Measurements from ENCODE around the gene USP17L24.
"Not testable (repeated sequence)": the region's sequence is repeated elsewhere in the genome, so short reads cannot be mapped to it uniquely, and the experiment has no call there.

USP17L24 gene

DNA sequence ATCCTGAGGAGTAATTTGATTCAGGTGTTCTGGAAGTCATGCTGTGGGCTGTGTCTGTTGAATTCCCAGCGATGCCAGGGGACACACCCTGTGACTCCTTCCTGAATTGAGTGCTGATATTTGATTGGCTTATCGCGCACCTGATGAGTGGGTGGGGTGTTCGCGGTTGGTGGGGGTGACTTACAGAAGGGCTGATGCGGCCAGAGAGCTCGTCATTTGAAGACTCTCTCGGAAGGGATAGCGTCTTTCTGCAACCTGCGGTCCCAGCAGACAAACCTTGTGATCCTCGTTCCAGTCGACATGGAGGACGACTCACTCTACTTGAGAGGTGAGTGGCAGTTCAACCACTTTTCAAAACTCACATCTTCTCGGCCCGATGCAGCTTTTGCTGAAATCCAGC lies at the start of gene USP17L24:
Gene USP17L24 (plus strand): TSS at position 301 of the 400 bp plus-strand sequence. CDS start 0 bp downstream, at position 301.
- DNase-seq: not testable (repeated sequence)

DNA sequence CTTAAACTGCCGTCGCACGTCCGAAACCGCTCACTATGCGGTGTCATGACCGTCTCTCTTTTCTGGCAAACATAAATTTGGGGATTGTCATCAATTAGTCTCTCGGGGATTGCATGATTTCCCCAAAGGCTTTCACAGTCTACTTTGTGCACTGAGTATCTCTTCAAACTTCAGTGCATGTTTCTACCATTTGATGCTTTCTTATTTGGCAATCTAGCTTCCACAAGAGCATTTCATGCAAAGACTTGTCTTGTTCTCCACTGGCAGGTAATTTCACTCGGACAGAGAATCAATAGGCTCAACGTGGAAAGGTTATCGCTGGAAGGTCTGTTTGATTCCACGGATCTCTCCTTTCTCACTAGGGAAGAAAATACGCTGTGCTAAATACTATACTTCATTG lies 774 bp upstream of the USP17L24 start:
- not testable (repeated sequence) for DNase-seq

GRCh38 chr4:9329611-9330010 lies 4.6 kb downstream of the USP17L24 start, which contains the start of gene USP17L25:
TSS of gene USP17L25 (plus strand) at chr4:9329911. CDS start at chr4:9329911, 0 bp downstream.
- not testable (repeated sequence) for DNase-seq

DNA sequence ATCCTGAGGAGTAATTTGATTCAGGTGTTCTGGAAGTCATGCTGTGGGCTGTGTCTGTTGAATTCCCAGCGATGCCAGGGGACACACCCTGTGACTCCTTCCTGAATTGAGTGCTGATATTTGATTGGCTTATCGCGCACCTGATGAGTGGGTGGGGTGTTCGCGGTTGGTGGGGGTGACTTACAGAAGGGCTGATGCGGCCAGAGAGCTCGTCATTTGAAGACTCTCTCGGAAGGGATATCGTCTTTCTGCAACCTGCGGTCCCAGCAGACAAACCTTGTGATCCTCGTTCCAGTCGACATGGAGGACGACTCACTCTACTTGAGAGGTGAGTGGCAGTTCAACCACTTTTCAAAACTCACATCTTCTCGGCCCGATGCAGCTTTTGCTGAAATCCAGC lies 9.4 kb downstream of the USP17L24 start, which contains the start of gene USP17L26:
Gene USP17L26 (plus strand): TSS at position 301 of the 400 bp plus-strand sequence. CDS start 0 bp downstream, at position 301.
- DNase-seq: not testable (repeated sequence)

- not testable (repeated sequence) for DNase-seq
These were observed 14.1 kb downstream of the USP17L24 start, which contains the start of gene USP17L5 for GRCh38 chr4:9339103-9339502. TSS of gene USP17L5 (plus strand) at chr4:9339403. CDS start at chr4:9339403, 0 bp downstream.

GRCh38 chr4:9343848-9344247 lies 18.9 kb downstream of the USP17L24 start, which contains the start of gene USP17L27:
TSS of gene USP17L27 (plus strand) at chr4:9344148. CDS start at chr4:9344148, 0 bp downstream.
- DNase-seq: not testable (repeated sequence)

- not testable (repeated sequence) for DNase-seq
These were observed 23.6 kb downstream of the USP17L24 start, which contains the start of gene USP17L28 for GRCh38 chr4:9348593-9348992. TSS of gene USP17L28 (plus strand) at chr4:9348893. CDS start at chr4:9348893, 0 bp downstream.

- not testable (repeated sequence) for DNase-seq
These were observed 25.9 kb downstream of the USP17L24 start for GRCh38 chr4:9350866-9351265.

DNA sequence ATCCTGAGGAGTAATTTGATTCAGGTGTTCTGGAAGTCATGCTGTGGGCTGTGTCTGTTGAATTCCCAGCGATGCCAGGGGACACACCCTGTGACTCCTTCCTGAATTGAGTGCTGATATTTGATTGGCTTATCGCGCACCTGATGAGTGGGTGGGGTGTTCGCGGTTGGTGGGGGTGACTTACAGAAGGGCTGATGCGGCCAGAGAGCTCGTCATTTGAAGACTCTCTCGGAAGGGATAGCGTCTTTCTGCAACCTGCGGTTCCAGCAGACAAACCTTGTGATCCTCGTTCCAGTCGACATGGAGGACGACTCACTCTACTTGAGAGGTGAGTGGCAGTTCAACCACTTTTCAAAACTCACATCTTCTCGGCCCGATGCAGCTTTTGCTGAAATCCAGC lies 28.4 kb downstream of the USP17L24 start, which contains the start of gene USP17L29:
Gene USP17L29 (plus strand): TSS at position 301 of the 400 bp plus-strand sequence. CDS start 0 bp downstream, at position 301.
- not testable (repeated sequence) for DNase-seq

GRCh38 chr4:9362829-9363228 lies 37.9 kb downstream of the USP17L24 start, which contains the start of gene USP17L30:
TSS of gene USP17L30 (plus strand) at chr4:9363129. CDS start at chr4:9363129, 0 bp downstream.
- not testable (repeated sequence) for DNase-seq

Measured in nucleus accumbens (tissue), 56 donors.